Gastrocnemius medialis (tissue), 4 donors: Measurements from ENCODE around the gene GAA.

Experiments
- CTCF ChIP-seq, 5 experiments: fragments of 450-650 bp in 3 of 5; fragments of 200-600 bp in 2 of 5; sonication (generic) in 2 of 5; IDR thresholded peaks in 4 of 5; conservative IDR thresholded peaks in 1 of 5; 1 replicate in 4 of 5; 2 replicates in 1 of 5; pipeline ENCODE4 v1.5.1; 2016 to 2019; ENCODE audit warnings: antibody characterized with exemption in 5 of 5, mild to moderate bottlenecking in 3 of 5, moderate library complexity in 3 of 5
- POLR2A ChIP-seq, 2 donors: fragments of 450-650 bp; IDR thresholded peaks; one replicate each; pipeline ENCODE4 v1.6.1; 2017; ENCODE audit warnings: antibody characterized with exemption in 2 of 2, mild to moderate bottlenecking in 2 of 2, moderate library complexity in 2 of 2

- no peak for TF ChIP-seq POLR2A (IDR thresholded peaks at IDR 0.05)
- no peak for TF ChIP-seq CTCF (IDR thresholded peaks at IDR 0.05 in 4 of 5, conservative IDR thresholded peaks at IDR 0.05 in 1 of 5)
These were observed 17.9 kb downstream of the GAA start for GRCh38 chr17:80119271-80119791.
